GM12873 (cell line): ENCODE measurements around the gene TMED6.

Experiments used
- CTCF ChIP-seq: IDR thresholded peaks from 2 replicates; pipeline ENCODE4 v1.5.1; 2012; ENCODE audit warnings: low read depth, mild to moderate bottlenecking, moderate library complexity, low read length, control low read depth; ENCODE audit not compliant: insufficient read depth; ENCODE audit errors: missing control alignments

The TMED6 gene

DNA sequence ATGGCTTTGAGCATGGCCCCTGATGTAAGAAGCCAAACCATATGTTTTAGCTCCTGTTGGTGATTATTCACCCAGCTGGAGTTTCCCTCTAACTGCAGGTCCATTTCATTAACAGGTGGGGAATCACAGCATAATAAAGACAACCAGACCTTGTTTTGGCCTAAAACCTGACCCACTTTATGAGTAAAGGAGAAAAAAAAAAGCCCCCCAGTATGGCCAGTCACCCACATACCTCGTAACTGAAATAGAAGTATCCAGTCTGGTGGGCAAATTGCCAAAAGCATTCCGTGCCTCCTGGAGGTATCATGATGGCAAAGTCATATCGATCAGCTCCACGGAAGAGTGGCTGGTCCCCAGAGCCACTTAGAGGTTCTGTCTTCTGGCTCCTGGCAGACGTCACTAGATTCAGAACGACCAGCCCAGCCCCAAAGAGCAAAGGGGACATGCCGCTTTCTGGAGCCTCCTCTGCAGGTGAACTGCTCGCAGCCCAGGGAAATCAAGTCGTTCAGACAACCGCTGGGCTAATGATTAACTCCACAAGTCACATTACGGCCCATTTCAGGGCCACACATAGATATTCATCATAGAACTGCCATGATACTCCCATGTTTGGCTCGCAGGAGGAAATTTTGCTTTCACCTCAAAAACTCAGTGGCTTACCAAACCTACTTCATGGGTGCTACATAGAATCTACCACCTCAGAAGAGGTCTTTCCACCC, at the start of gene TMED6:
TSS of gene TMED6 (minus strand) at position 478 of the 719 bp plus-strand sequence. CDS start at position 445, 33 bp downstream.
- no peak for TF ChIP-seq CTCF

DNA sequence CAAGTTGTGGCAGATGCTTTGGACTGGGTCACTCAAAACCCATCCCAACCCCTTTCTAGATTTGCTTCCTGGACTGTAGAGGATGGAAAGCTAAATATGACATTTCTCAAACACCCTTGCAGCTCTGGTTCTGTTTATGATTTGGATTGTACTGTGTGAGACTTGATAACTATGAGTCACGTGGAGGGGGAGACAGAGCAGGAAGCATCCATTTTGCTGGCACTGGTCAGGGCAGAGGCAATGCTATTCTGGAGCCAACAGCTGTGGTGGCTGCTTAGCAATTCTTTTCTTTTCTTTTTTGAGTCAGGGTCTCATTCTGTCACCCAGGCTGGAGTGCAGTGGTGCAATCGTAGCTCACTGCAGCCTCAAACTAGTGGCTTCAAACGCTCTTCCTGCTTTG, 47.8 kb upstream of the TMED6 start:
- TF ChIP-seq CTCF = no peak

DNA sequence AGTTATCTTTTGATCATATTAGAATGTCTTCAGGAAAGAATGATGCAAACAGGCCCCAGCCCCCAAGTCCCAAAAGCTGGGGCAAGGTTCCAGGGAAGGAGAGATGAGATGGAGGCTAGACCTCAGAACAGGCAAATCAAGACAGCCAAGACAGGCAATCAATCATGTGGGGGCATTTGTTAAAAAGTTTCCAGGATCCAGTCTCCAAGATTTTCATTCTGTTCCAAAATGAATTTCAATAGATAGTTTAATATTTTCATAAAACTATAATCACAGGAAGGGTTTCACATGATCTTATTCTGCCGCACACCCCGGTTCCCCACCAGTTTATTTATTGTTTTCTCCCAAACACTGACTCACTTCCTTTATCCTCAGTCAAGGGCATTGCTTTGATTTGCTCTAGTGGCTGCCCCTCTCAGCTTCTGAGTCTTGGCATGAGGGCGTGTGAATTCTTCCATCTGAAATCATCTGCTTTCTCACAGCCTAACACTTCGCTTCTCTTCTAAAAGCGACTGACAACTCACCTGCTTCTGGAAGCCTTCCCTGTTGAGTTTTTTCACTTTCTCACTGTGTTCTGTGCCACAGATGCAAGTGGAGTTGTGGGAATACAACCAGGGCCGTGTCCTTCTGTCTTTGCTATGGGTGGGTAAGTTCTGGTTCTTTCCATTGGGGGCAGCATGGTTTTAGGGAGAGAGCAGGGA, 46.4 kb upstream of the TMED6 start:
- TF ChIP-seq CTCF = peak; percentile 54

DNA sequence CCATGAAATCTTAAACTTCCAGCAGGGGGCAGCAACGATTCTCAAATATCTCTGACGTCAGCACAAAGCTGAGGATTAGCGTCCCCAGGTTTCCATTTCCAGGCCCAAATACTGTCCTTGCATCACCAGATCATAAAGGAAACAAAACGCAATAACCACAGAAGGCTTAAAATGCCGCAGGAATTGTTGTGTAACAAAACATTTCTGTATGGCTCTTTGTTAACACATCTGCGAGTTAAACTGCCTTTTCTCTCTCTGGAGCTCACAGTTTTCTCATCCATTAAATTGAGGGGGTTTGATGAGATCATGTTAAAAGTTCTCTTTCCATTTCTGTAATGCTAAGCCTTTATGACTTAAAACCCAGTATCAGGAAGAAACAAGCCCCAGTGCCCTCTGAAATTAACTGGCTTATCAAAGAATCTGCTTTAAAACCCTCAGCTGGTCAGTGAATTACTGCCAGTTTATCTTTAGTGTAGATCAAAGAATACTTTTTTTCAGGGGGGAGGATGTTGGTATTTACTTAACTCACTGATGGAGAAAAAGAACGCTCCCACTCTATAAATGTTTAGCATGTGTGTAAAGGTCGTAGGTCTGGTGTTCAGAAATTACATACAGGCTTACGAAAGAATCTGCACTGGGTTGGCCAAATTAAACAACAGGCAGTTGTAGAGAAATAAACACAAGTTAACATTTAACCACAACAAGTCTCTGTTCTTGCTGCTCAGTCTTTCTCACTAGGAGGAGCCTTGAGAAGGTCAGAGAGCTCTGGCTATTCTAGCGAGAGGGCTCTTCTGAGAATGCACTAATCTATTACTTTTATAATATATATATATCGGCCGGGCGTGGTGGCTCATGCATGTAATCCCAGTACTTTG, 44.8 kb upstream of the TMED6 start:
- TF ChIP-seq CTCF = peak; percentile 59

DNA sequence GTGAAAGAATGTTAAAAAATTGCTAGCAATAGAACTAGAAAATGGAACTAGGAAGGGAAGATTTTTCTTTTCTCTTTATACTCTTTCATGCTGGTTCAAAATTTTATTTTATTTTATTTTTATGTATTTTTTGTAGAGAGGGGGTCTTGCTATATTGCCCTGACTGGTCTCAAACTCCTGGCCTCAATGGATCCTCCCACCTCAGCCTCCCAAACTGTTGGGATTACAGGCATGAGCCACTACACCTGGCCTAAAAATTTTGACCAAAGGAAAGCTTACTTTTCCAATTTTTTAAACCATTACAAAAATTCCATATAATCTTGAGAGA, 44.2 kb upstream of the TMED6 start:
- TF ChIP-seq CTCF = no peak

DNA sequence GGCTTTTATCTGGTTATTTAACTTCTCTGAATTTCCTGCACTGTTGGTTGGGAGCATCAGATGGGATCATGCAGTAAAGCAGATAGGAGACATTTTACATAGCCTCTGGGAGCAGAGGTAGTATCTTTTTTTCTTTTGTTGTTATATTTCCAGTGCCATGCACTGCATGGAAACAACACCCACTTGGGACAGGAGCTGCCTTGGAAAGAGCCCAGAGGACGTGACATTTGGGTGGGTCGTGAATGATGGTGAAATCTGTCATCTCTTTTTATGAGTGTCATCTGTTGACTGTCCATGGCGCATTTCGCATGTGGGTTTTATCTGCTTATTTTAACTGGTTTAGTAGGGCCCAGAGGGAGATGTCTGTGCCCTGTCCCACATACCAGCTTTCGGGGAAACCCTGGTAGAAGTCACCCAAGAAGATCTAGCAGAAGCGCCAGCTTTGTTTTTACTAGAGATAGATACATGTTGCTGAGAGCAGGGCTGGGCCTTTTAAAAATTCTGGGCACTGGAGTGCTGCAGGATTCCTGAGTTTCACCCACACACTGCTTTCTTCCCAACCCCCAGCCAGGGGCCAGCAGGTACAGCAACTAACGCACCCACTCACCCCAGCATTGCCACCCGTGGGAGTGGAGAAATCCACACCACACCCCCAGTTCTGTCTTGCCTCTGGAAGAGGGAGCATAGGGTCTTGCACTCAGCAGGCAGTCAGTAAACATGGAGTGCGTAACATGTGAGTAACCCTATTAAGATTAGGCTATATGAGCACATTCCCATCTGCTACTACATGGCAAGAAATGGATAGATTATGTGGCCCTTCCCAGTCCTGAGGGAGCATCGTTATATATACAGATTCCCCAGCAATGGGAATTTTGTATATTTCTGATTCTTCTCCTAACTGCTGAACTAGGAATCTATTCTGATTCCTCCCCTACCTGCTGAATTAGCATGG, 42.6 kb upstream of the TMED6 start:
- no peak for TF ChIP-seq CTCF
